Prostate gland (tissue), 2 donors: ENCODE measurements around the gene NMRK2. TPM values are rescaled to one million over a fixed set of nuclear protein-coding genes. Genes with fewer than 3 reads are reported as not detected.
"Not testable (repeated sequence)": the region's sequence is repeated elsewhere in the genome, so short reads cannot be mapped to it uniquely, and the experiment has no call there.

ENCODE experiments used
- DNase-seq: peaks from one replicate; pipeline ENCODE4 v3.0.0-alpha.2; 2019; ENCODE audit warnings: low spot score
- H3K27ac ChIP-seq, 2 donors: fragments of 200-600 bp; sonication (generic); 2 replicates each; pipeline ENCODE4 v1.5.1; 2017 to 2019
- H3K27me3 ChIP-seq: fragments of 200-600 bp; sonication (generic); replicated peaks from 2 replicates; pipeline ENCODE4 v1.5.1; 2019; ENCODE audit not compliant: insufficient read depth
- H3K36me3 ChIP-seq, 2 donors: fragments of 200-600 bp; sonication (generic); 1 replicate in 1 of 2; 2 replicates in 1 of 2; pipeline versions ENCODE4 v1.5.1 to v1.8.1; 2017 to 2019
- H3K4me1 ChIP-seq: fragments of 200-600 bp; sonication (generic); replicated peaks from 2 replicates; pipeline ENCODE4 v1.5.1; 2019
- H3K4me3 ChIP-seq, 2 donors: fragments of 200-600 bp; sonication (generic); 2 replicates each; pipeline ENCODE4 v1.5.1; 2017 to 2019
- H3K9me3 ChIP-seq: fragments of 200-600 bp; sonication (generic); 2 replicates; pipeline ENCODE4 v1.5.1; 2017
- CTCF ChIP-seq, 4 experiments: fragments of 200-600 bp in 2 of 4; fragments of 450-650 bp in 2 of 4; sonication (generic) in 2 of 4; IDR thresholded peaks; 1 replicate in 3 of 4; 2 replicates in 1 of 4; pipeline ENCODE4 v1.5.1; 2016 to 2019; ENCODE audit warnings: antibody characterized with exemption in 4 of 4, mild to moderate bottlenecking in 2 of 4, moderate library complexity in 2 of 4
- POLR2A ChIP-seq: fragments of 450-650 bp; IDR thresholded peaks from one replicate; pipeline ENCODE4 v1.6.1; 2016; ENCODE audit warnings: antibody characterized with exemption, mild to moderate bottlenecking
- POLR2AphosphoS5 ChIP-seq: sonication (generic); formaldehyde crosslinking; IDR thresholded peaks from one replicate; pipeline ENCODE4 v1.6.1; 2017; ENCODE audit warnings: antibody characterized with exemption
- WGBS: methylation state at CpG from one replicate; pipeline ENCODE4 v1.1.5; 2018; 5-methylcytosine and 5-hydroxymethylcytosine counted together
- intact Hi-C: fragments of 100-400 bp; cut with DNase I; formaldehyde crosslinking; loops from one replicate; pipeline ENCODE4 v1.14.2; 2022
- total RNA-seq, 2 donors: library from RNA; depleted of rRNA; stranded (reverse); fragments of >200 nt; gene quantifications; one replicate each; pipeline ENCODE4 v1.1.0, GENCODE V29; 2016

The NMRK2 gene
- total RNA-seq, 2 donors from 2014 or later: 0.64 to 1.8 TPM

- Histone ChIP-seq H3K27me3 (peaks cover 4% of the 10 kb centered on the region), H3K4me1 (no peaks in the 10 kb centered on the region), H3K4me3 (no peak overlapping the region), H3K36me3 (no peaks in the 10 kb centered on the region), H3K9me3 (no peaks in the 10 kb centered on the region), H3K27ac (no peak overlapping the region)
- TF ChIP-seq CTCF (IDR thresholded peaks at IDR 0.05) (no peak), POLR2AphosphoS5 (no peak), POLR2A (no peak)
- DNase-seq: no peak
- 78% methylated on average over 26 of the region's 29 CpGs for WGBS
- intact Hi-C loops: no loop called here
Observed at GRCh38 chr19:3936506-3937442, 3.9 kb downstream of the NMRK2 start.

- WGBS: 94% methylated on average over 22 of the region's 22 CpGs
- H3K4me3 ChIP-seq, H3K9me3 ChIP-seq, H3K4me1 ChIP-seq, H3K27me3 ChIP-seq, H3K36me3 ChIP-seq, DNase-seq, intact Hi-C loops, H3K27ac ChIP-seq: not testable (repeated sequence)
Observed at GRCh38 chr19:3938300-3938950, 5.6 kb downstream of the NMRK2 start.

GRCh38 chr19:3942790-3943409 is 10.0 kb downstream of the NMRK2 start:
- H3K4me1 ChIP-seq: no peaks in the 10 kb centered on the region
- intact Hi-C loops: no loop called here
- H3K27me3 ChIP-seq: no peaks in the 10 kb centered on the region
- H3K27ac ChIP-seq: no peak overlapping the region
- DNase-seq: no peak
- 73% methylated on average over 8 of the region's 8 CpGs for WGBS
- no peak overlapping the region for H3K4me3 ChIP-seq
- no peaks in the 10 kb centered on the region for H3K9me3 ChIP-seq
- H3K36me3 ChIP-seq: no peaks in the 10 kb centered on the region
- no peak for TF ChIP-seq POLR2AphosphoS5
- no peak for TF ChIP-seq POLR2A
- no peak for TF ChIP-seq CTCF (IDR thresholded peaks at IDR 0.05)

GRCh38 chr19:3944018-3944721 is 11.3 kb downstream of the NMRK2 start:
- H3K4me1 ChIP-seq: no peaks in the 10 kb centered on the region
- DNase-seq: no peak
- no peak overlapping the region for H3K4me3 ChIP-seq
- no peaks in the 10 kb centered on the region for H3K9me3 ChIP-seq
- H3K27ac ChIP-seq: no peak overlapping the region
- H3K27me3 ChIP-seq: no peaks in the 10 kb centered on the region
- WGBS: 80% methylated on average over 11 of the region's 11 CpGs
- intact Hi-C loops: no loop called here
- TF ChIP-seq POLR2A (no peak), POLR2AphosphoS5 (no peak), CTCF (IDR thresholded peaks at IDR 0.05) (no peak)
- no peaks in the 10 kb centered on the region for H3K36me3 ChIP-seq

GRCh38 chr19:3945838-3946237 is 13.0 kb downstream of the NMRK2 start:
- Histone ChIP-seq H3K27me3 (no peaks in the 10 kb centered on the region), H3K4me3 (no peak overlapping the region), H3K9me3 (no peaks in the 10 kb centered on the region), H3K36me3 (no peaks in the 10 kb centered on the region), H3K27ac (no peak overlapping the region), H3K4me1 (no peaks in the 10 kb centered on the region)
- intact Hi-C loops: no loop called here
- WGBS: 49% methylated on average over 2 of the region's 2 CpGs
- TF ChIP-seq POLR2A (no peak), CTCF (IDR thresholded peaks at IDR 0.05) (no peak), POLR2AphosphoS5 (no peak)
- DNase-seq: no peak

- H3K4me1 ChIP-seq, H3K9me3 ChIP-seq, DNase-seq, H3K27ac ChIP-seq, H3K27me3 ChIP-seq, intact Hi-C loops, H3K36me3 ChIP-seq, H3K4me3 ChIP-seq: not testable (repeated sequence)
- WGBS: 83% methylated on average over 15 of the region's 15 CpGs
Observed at GRCh38 chr19:3947316-3947933, 14.6 kb downstream of the NMRK2 start.
